K562 (cell line): ENCODE results near the gene RNF227. TPM values are rescaled to one million over a fixed set of nuclear protein-coding genes. Genes with fewer than 3 reads are reported as not detected.
A peak's percentile ranks its signal among the peaks of the same experiment; 100 is the strongest.

ENCODE experiments used
- AFF1 ChIP-seq, 2 experiments: fragments of 450-650 bp; IDR thresholded peaks; 2 replicates each; pipeline ENCODE4 v1.6.1; 2018; ENCODE audit warnings: mild to moderate bottlenecking in 2 of 2, low read depth in 1 of 2; ENCODE audit not compliant: partially characterized antibody in 2 of 2
- CHD4 ChIP-seq: fragments of 200-600 bp; sonication (generic); IDR thresholded peaks from 3 replicates; pipeline ENCODE4 v1.6.1; 2012; ENCODE audit warnings: low read depth, mild to moderate bottlenecking, mixed read lengths, low read length, inconsistent platforms; ENCODE audit not compliant: insufficient read depth, insufficient replicate concordance, poor library complexity, severe bottlenecking
- NFRKB ChIP-seq: fragments of 450-650 bp; IDR thresholded peaks from 2 replicates; pipeline ENCODE4 v1.6.1; 2016; ENCODE audit warnings: low read depth
- PHF21A ChIP-seq: fragments of 450-650 bp; IDR thresholded peaks from 2 replicates; pipeline ENCODE4 v1.6.1; 2017; ENCODE audit warnings: low read depth, borderline replicate concordance
- PHF8 ChIP-seq: fragments of 200-600 bp; sonication (generic); IDR thresholded peaks from 2 replicates; pipeline ENCODE4 v1.6.1; 2012; ENCODE audit warnings: mixed run types, mild to moderate bottlenecking, inconsistent platforms, low read length, moderate library complexity, borderline replicate concordance
- PTBP1 ChIP-seq: fragments of 200-400 bp; formaldehyde crosslinking; IDR thresholded peaks from 2 replicates; pipeline ENCODE4 v1.6.1; 2017; ENCODE audit warnings: low read depth, low read length
- SIRT6 ChIP-seq: IDR thresholded peaks from one replicate; pipeline ENCODE4 v1.6.1; 2012; ENCODE audit warnings: low read depth, mild to moderate bottlenecking, control low read depth, inconsistent platforms, low read length, moderate library complexity
- ZEB2 ChIP-seq: fragments of 450-650 bp; IDR thresholded peaks from 2 replicates; pipeline ENCODE4 v1.6.1; 2016
- ZHX1 ChIP-seq: fragments of 150-350 bp; conservative IDR thresholded peaks from 2 replicates; pipeline ENCODE4 v1.6.1; 2014; ENCODE audit warnings: low read length
- ZNF407 ChIP-seq: fragments of 450-650 bp; IDR thresholded peaks from 2 replicates; pipeline ENCODE4 v1.6.1; 2016; ENCODE audit warnings: low read depth
- polyA plus RNA-seq, 8 experiments: library from polyadenylated mRNA; depleted of rRNA in 4 of 8; stranded (reverse) in 5 of 8; unstranded in 3 of 8; fragments of >200 nt; fragmentation: Nextera tagmentation in 2 of 8; fragmentation: Illumina TruSeq in 1 of 8; extraction: Ambion mirVana in 2 of 8; extraction: Trizol in 1 of 8; gene quantifications; 2 replicates each; pipeline versions ENCODE4 v1.2.1 to v1.2.3, GENCODE V29; 2011 to 2014; ENCODE audit warnings: inconsistent platforms in 1 of 8, missing spikeins in 1 of 8
- total RNA-seq, 7 experiments: library from RNA; depleted of rRNA in 6 of 7; stranded (reverse); fragments of >200 nt in 6 of 7; fragmentation: Illumina TruSeq in 2 of 7; extraction: Trizol in 2 of 7; gene quantifications; 2 replicates each; pipeline versions ENCODE4 v1.2.1 to v1.2.3, GENCODE V29; 2011 to 2021; ENCODE audit warnings: low replicate concordance in 1 of 7

RNF227 gene
- total and polyA plus RNA-seq, 9 of the 15 experiments (the other 6 are each of a cell fraction or from before 2014, with no cell fraction given) = 1.1 to 6.7 (median 2.3) TPM

GRCh38 chr17:7931709-7932482 is 15.8 kb upstream of the RNF227 start, which contains the start of the genes CNTROB and TRAPPC1 (continued):
- TF ChIP-seq ZNF407 (no peak), NFRKB (peak; percentile 88; the same call in 1 of the 2 replicates), ZEB2 (no peak), PHF8 (peak; percentile 88; the same call in 1 of the 2 replicates), PHF21A (no peak), SIRT6 (no peak), ZHX1 (no peak), AFF1 (IDR thresholded peaks at IDR 0.05; ENCODE audit: low read depth in 1 of 2, partially characterized antibody in 2 of 2) (peak in 1 of 2 experiments; percentile 53), PTBP1 (no peak), CHD4 (no peak)
